ENCODE results near the gene SLC2A11. TPM values are rescaled to one million over a fixed set of nuclear protein-coding genes. Genes with fewer than 3 reads are reported as not detected.

The SLC2A11 gene
- total and polyA plus RNA-seq, 10 of the 15 experiments (the other 5 are each of a cell fraction or from before 2014, with no cell fraction given) = 0.98 to 18.3 (median 8.6) TPM

- no TSS peak for BruUV-seq (replicated peaks)
- TF ChIP-seq POLR2AphosphoS5 (IDR thresholded peaks at IDR 0.05; ENCODE audit: low read length) = 0 out of 2 replicates have a peak, but pooled peaks have one; percentile 17
- TF ChIP-seq E2F4 (IDR thresholded peaks at IDR 0.05; ENCODE audit: low read depth, low read length) = no peak
- Histone ChIP-seq H3K27me3 (replicated peaks in 1 of 2; ENCODE audit: control insufficient read depth in 2 of 2, insufficient read depth in 2 of 2, low read length in 1 of 2) (no peaks in the 10 kb centered on the region), H3K79me2 (ENCODE audit: control insufficient read depth, insufficient read depth, low read length) (peaks cover 34% of the 10 kb centered on the region), H3K9ac (ENCODE audit: control insufficient read depth, insufficient read depth, low read length) (no peak overlapping the region), H4K20me1 (ENCODE audit: control insufficient read depth, insufficient read depth) (no peaks in the 10 kb centered on the region), H3K4me3 (no peak overlapping the region), H3K27ac (ENCODE audit: control insufficient read depth, insufficient read depth) (no peak overlapping the region), H3K4me2 (ENCODE audit: control insufficient read depth, insufficient read depth) (no peak overlapping the region), H3K9me3 (replicated peaks; ENCODE audit: control insufficient read depth, insufficient read depth, low read length) (no peaks in the 10 kb centered on the region), H3K4me1 (ENCODE audit: control insufficient read depth, insufficient read depth, low read length) (peaks cover 12% of the 10 kb centered on the region), H2AFZ (ENCODE audit: control insufficient read depth, low read depth, low read length) (no peak overlapping the region), H3K36me3 (ENCODE audit: control insufficient read depth in 2 of 2, insufficient read depth in 2 of 2, low read length in 1 of 2) (peaks cover 12 to 23% of the 10 kb centered on the region in 2 experiments)
- ChIA-PET CTCF (interaction anchor here (0.9 kb wide), 1 partner anchor 16 kb away, joined by 4 read pairs; no protein-coding TSS in a partner anchor), RAD21 (ENCODE audit: unreplicated experiment) (no interaction called here), SMC1A (ENCODE audit: uncharacterized antibody, unreplicated experiment) (no interaction called here), POLR2A (interaction anchor here (1.1 to 2.0 kb wide), 2 partner anchors 16 to 260 kb away, joined by 3 to 11 read pairs; no protein-coding TSS in a partner anchor)
- intact Hi-C loops (cut with micrococcal nuclease; ENCODE audit: unreplicated experiment) (no loop called here), in situ Hi-C loops (cut with MboI) (no loop called here)
- no peak for FAIRE-seq
- no peak for ATAC-seq
- DNase-seq (ENCODE audit: low read depth, low spot score) = no peak
- WGBS (ENCODE audit: insufficient coverage, insufficient replicate concordance, low lambda C conversion rate, missing lambda C conversion rate) = 98% methylated on average over 3 of the region's 3 CpGs
These were observed 39.6 kb downstream of the SLC2A11 start for GRCh38 chr22:23897320-23897719.

- Histone ChIP-seq H3K4me3 (no peak overlapping the region), H3K4me2 (ENCODE audit: control insufficient read depth, insufficient read depth) (no peak overlapping the region), H3K79me2 (ENCODE audit: control insufficient read depth, insufficient read depth, low read length) (peaks cover 34% of the 10 kb centered on the region), H2AFZ (ENCODE audit: control insufficient read depth, low read depth, low read length) (no peak overlapping the region), H3K9me3 (replicated peaks; ENCODE audit: control insufficient read depth, insufficient read depth, low read length) (no peaks in the 10 kb centered on the region), H3K27me3 (replicated peaks in 1 of 2; ENCODE audit: control insufficient read depth in 2 of 2, insufficient read depth in 2 of 2, low read length in 1 of 2) (no peaks in the 10 kb centered on the region), H3K36me3 (ENCODE audit: control insufficient read depth in 2 of 2, insufficient read depth in 2 of 2, low read length in 1 of 2) (peaks cover 12 to 23% of the 10 kb centered on the region in 2 experiments), H4K20me1 (ENCODE audit: control insufficient read depth, insufficient read depth) (no peaks in the 10 kb centered on the region), H3K4me1 (ENCODE audit: control insufficient read depth, insufficient read depth, low read length) (peaks cover 9% of the 10 kb centered on the region), H3K27ac (ENCODE audit: control insufficient read depth, insufficient read depth) (no peak overlapping the region), H3K9ac (ENCODE audit: control insufficient read depth, insufficient read depth, low read length) (no peak overlapping the region)
- intact Hi-C loops (cut with micrococcal nuclease; ENCODE audit: unreplicated experiment) (no loop called here), in situ Hi-C loops (cut with MboI) (no loop called here)
- whole genome bisulfite sequencing (ENCODE audit: insufficient coverage, insufficient replicate concordance, low lambda C conversion rate, missing lambda C conversion rate) = 45% methylated on average over 8 of the region's 8 CpGs
- FAIRE-seq (no peak), DNase-seq (ENCODE audit: low read depth, low spot score) (no peak), ATAC-seq (no peak)
- POLR2A ChIA-PET = interaction anchor here (1.7 kb wide), 1 partner anchor 15 kb away, joined by 4 read pairs; no protein-coding TSS in a partner anchor
- no TSS peak for BruUV-seq (replicated peaks)
- CTCF ChIA-PET = interaction anchor here (1.0 kb wide), 1 partner anchor 22 kb away, joined by 3 read pairs; no protein-coding TSS in a partner anchor
- TF ChIP-seq RBBP5 (conservative IDR thresholded peaks at IDR 0.05) (no peak), RCOR1 (conservative IDR thresholded peaks at IDR 0.05; ENCODE audit: low read depth, low read length) (no peak), POLR2AphosphoS2 (IDR thresholded peaks at IDR 0.05; ENCODE audit: low read depth, low read length) (0 out of 2 replicates have a peak, but pooled peaks have one; percentile 27), POLR2A (IDR thresholded peaks at IDR 0.05; ENCODE audit: low read depth, low read length) (peak; percentile 36; the same call in 1 of the 2 replicates), SPI1 (IDR thresholded peaks at IDR 0.05; ENCODE audit: borderline replicate concordance, insufficient read depth, low read depth, low read length) (peak; percentile 24; the same call in 1 of the 2 replicates)
- RAD21 ChIA-PET (ENCODE audit: unreplicated experiment) = no interaction called here
- SMC1A ChIA-PET (ENCODE audit: uncharacterized antibody, unreplicated experiment) = no interaction called here
These were observed 40.6 kb downstream of the SLC2A11 start for GRCh38 chr22:23898006-23898974.

Data from GM12878 (cell line).